ENCODE data around the gene KCTD19. TPM values are rescaled to one million over a fixed set of nuclear protein-coding genes. Genes with fewer than 3 reads are reported as not detected.

Gene KCTD19
- total and polyA plus RNA-seq, 7 donors = 0.03 TPM; not detected in 6

- TF ChIP-seq CTCF (IDR thresholded peaks at IDR 0.05) = no peak
- DNase-seq = peak; percentile 6 to 28
- intact Hi-C loops (cut with DNase I) = loop anchor here (5.0 to 10.0 kb wide), 2 partner anchors 159 to 397 kb away; partner anchors contain the start of gene ZDHHC1 (in 1 of the 2)
- H3K27ac ChIP-seq = no peak overlapping the region
- no peak for ATAC-seq
- no peaks in the 10 kb centered on the region for H3K27me3 ChIP-seq (ENCODE audit: insufficient read depth in 3 of 3, low read length in 2 of 3)
- peaks cover 0 to 6% of the 10 kb centered on the region in 2 donors for H3K36me3 ChIP-seq (ENCODE audit: insufficient read depth in 1 of 2, low read depth in 1 of 2)
- 95 to 99% (median 96%) methylated on average over 17 of the region's 17 CpGs for WGBS, 3 donors
- H3K4me1 ChIP-seq = peaks cover 5% of the 10 kb centered on the region
- no peaks in the 10 kb centered on the region for H3K9me3 ChIP-seq
- no peak overlapping the region for H3K4me3 ChIP-seq
Observed at GRCh38 chr16:67255553-67256221, 70.9 kb downstream of the KCTD19 start.

GRCh38 chr16:67254801-67255552 is 71.6 kb downstream of the KCTD19 start:
- peaks cover 0 to 6% of the 10 kb centered on the region in 2 donors for H3K36me3 ChIP-seq (ENCODE audit: insufficient read depth in 1 of 2, low read depth in 1 of 2)
- H3K27ac ChIP-seq = no peak overlapping the region
- no peak overlapping the region for H3K4me3 ChIP-seq
- no peak for TF ChIP-seq CTCF (IDR thresholded peaks at IDR 0.05)
- no peaks in the 10 kb centered on the region for H3K27me3 ChIP-seq (ENCODE audit: insufficient read depth in 3 of 3, low read length in 2 of 3)
- no peaks in the 10 kb centered on the region for H3K4me1 ChIP-seq
- 88 to 92% (median 89%) methylated on average over 18 of the region's 18 CpGs for WGBS, 3 donors
- H3K9me3 ChIP-seq = no peaks in the 10 kb centered on the region
- ATAC-seq (no peak), DNase-seq (peak; percentile 12 to 39)
- intact Hi-C loops (cut with DNase I) = loop anchor here (5.0 to 10.0 kb wide), 2 partner anchors 160 to 397 kb away; partner anchors contain the start of gene ZDHHC1 (in 1 of the 2)

- WGBS, 3 donors = 43 to 66% (median 50%) methylated on average over 3 to 4 of the region's 4 CpGs
- H3K36me3 ChIP-seq (ENCODE audit: insufficient read depth in 1 of 2, low read depth in 1 of 2) = peaks cover 0 to 6% of the 10 kb centered on the region in 2 donors
- ATAC-seq (peak; percentile 14 to 50 (median 23)), DNase-seq (peak; percentile 30 to 56)
- peaks cover 6% of the 10 kb centered on the region for H3K4me1 ChIP-seq
- intact Hi-C loops (cut with DNase I) = loop anchor here in 1 of 2 donors (10.0 kb wide), 1 partner anchor 162 kb away; the partner anchor contains the start of gene ZDHHC1
- no peak overlapping the region for H3K27ac ChIP-seq
- TF ChIP-seq CTCF (IDR thresholded peaks at IDR 0.05) = no peak
- H3K9me3 ChIP-seq = no peaks in the 10 kb centered on the region
- H3K27me3 ChIP-seq (ENCODE audit: insufficient read depth in 3 of 3, low read length in 2 of 3) = no peaks in the 10 kb centered on the region
- H3K4me3 ChIP-seq = no peak overlapping the region
Observed at GRCh38 chr16:67252609-67253497, 73.7 kb downstream of the KCTD19 start.

GRCh38 chr16:67250045-67250327 is 76.6 kb downstream of the KCTD19 start:
- peaks cover 14% of the 10 kb centered on the region for H3K4me1 ChIP-seq
- H3K27ac ChIP-seq = no peak overlapping the region
- no peak for ATAC-seq
- peaks cover 0 to under 1% of the 10 kb centered on the region in 2 donors for H3K36me3 ChIP-seq (ENCODE audit: insufficient read depth in 1 of 2, low read depth in 1 of 2)
- DNase-seq = peak; percentile 5 to 12
- no peaks in the 10 kb centered on the region for H3K9me3 ChIP-seq
- 58 to 70% (median 59%) methylated on average over 4 of the region's 4 CpGs for WGBS, 3 donors
- H3K27me3 ChIP-seq (ENCODE audit: insufficient read depth in 3 of 3, low read length in 2 of 3) = no peaks in the 10 kb centered on the region
- no peak for TF ChIP-seq CTCF (IDR thresholded peaks at IDR 0.05)
- intact Hi-C loops (cut with DNase I) = loop anchor here in 1 of 2 donors (10.0 kb wide), 1 partner anchor 165 kb away; the partner anchor contains the start of gene ZDHHC1
- no peak overlapping the region for H3K4me3 ChIP-seq

All from psoas muscle (tissue), 8 donors.